ENCODE data around the gene BMPER. TPM values are rescaled to one million over a fixed set of nuclear protein-coding genes. Genes with fewer than 3 reads are reported as not detected.

Gene BMPER
- total and polyA plus RNA-seq, 2 of the 8 experiments (the other 6 are each of a cell fraction or from before 2014, with no cell fraction given) = 0.33 to 0.69 TPM

- TF ChIP-seq CBX5 (IDR thresholded peaks at IDR 0.05; ENCODE audit: low read depth, low read length) = no peak
- TF ChIP-seq SAP30 (IDR thresholded peaks at IDR 0.05; ENCODE audit: insufficient read depth, insufficient replicate concordance, low read length) = no peak
- no peak for TF ChIP-seq SIRT6 (IDR thresholded peaks at IDR 0.05; ENCODE audit: low read length)
- no peak for TF ChIP-seq TAF1 (IDR thresholded peaks at IDR 0.05; ENCODE audit: low read depth, low read length)
- TF ChIP-seq YY1 (IDR thresholded peaks at IDR 0.05; ENCODE audit: low read depth, low read length) = no peak
- no peak for TF ChIP-seq BRCA1 (IDR thresholded peaks at IDR 0.05; ENCODE audit: low read depth, low read length)
- TF ChIP-seq RXRA (IDR thresholded peaks at IDR 0.05; ENCODE audit: insufficient read depth, low read depth, low read length) = no peak
- TF ChIP-seq RAD21 (IDR thresholded peaks at IDR 0.05 in 1 of 2, conservative IDR thresholded peaks at IDR 0.05 in 1 of 2; ENCODE audit: low read depth in 2 of 2, low read length in 2 of 2) = no peak
- TF ChIP-seq TAF7 (optimal IDR thresholded peaks at IDR 0.05; ENCODE audit: borderline replicate concordance, low read depth, low read length) = no peak
Observed at GRCh38 chr7:33950047-33950714, 44.8 kb downstream of the BMPER start.

More at GRCh38 chr7:33950047-33950714, 44.8 kb downstream of the BMPER start:
- Histone ChIP-seq H3K23me2 (ENCODE audit: low read depth, low read length) (no peaks in the 10 kb centered on the region), H2AFZ (ENCODE audit: low read length) (no peak overlapping the region), H2BK15ac (ENCODE audit: low read length) (no peak overlapping the region), H4K5ac (ENCODE audit: insufficient read length, low read depth, low read length) (no peak overlapping the region), H4K91ac (replicated peaks; ENCODE audit: insufficient read length, low read length) (no peak overlapping the region), H3K79me1 (ENCODE audit: low read depth, low read length) (no peaks in the 10 kb centered on the region), H3K23ac (ENCODE audit: insufficient read length) (no peak overlapping the region), H3K4me1 (replicated peaks in 1 of 4; ENCODE audit: control insufficient read depth in 3 of 4, insufficient read depth in 4 of 4, low read length in 3 of 4) (no peaks in the 10 kb centered on the region), H2BK5ac (ENCODE audit: low read depth, low read length) (no peak overlapping the region), H3K56ac (replicated peaks; ENCODE audit: insufficient read length, low read depth, low read length) (no peak overlapping the region), H3K4me3 (ENCODE audit: extremely low read depth in 1 of 4, insufficient read depth in 2 of 4, low read depth in 3 of 4, low read length in 4 of 4) (no peak overlapping the region), H2AK5ac (ENCODE audit: low read depth, low read length) (no peak overlapping the region), H3K27ac (ENCODE audit: low read depth, low read length) (no peak overlapping the region), H3K14ac (ENCODE audit: insufficient read length) (no peak overlapping the region), H3K79me2 (ENCODE audit: control insufficient read depth in 1 of 2, insufficient read depth in 2 of 2, low read length in 2 of 2) (no peaks in the 10 kb centered on the region), H4K20me1 (replicated peaks in 1 of 2; ENCODE audit: control insufficient read depth in 1 of 2, insufficient read depth in 2 of 2, low read length in 2 of 2) (no peaks in the 10 kb centered on the region), H2BK20ac (ENCODE audit: low read length) (no peak overlapping the region), H3K36me3 (ENCODE audit: control insufficient read depth in 2 of 4, insufficient read depth in 4 of 4, low read length in 3 of 4) (no peaks in the 10 kb centered on the region), H3K18ac (ENCODE audit: extremely low read depth, low read length) (no peak overlapping the region), H3K9ac (replicated peaks in 1 of 4; ENCODE audit: extremely low read depth in 1 of 4, low read depth in 3 of 4, low read length in 3 of 4) (no peak overlapping the region), H3K27me3 (replicated peaks in 1 of 4; ENCODE audit: control insufficient read depth in 3 of 4, extremely low read depth in 1 of 4, insufficient read depth in 3 of 4, low read length in 3 of 4) (no peaks in the 10 kb centered on the region), H3K9me3 (ENCODE audit: insufficient read depth in 2 of 2, low read depth in 1 of 2, low read length in 1 of 2) (no peaks in the 10 kb centered on the region), H3K4me2 (ENCODE audit: insufficient read depth in 1 of 2, low read depth in 2 of 2, low read length in 2 of 2) (no peak overlapping the region), H2BK12ac (ENCODE audit: low read depth, low read length) (no peak overlapping the region), H2BK120ac (replicated peaks; ENCODE audit: low read depth, low read length) (no peak overlapping the region), H4K8ac (ENCODE audit: extremely low read depth, insufficient read depth, low read length) (no peak overlapping the region), H3K4ac (replicated peaks; ENCODE audit: insufficient read length, low read depth, low read length) (no peak overlapping the region)
- CTCF ChIA-PET (ENCODE audit: partially characterized antibody) = interaction anchor here (0.8 to 2.4 kb wide), 6 partner anchors 18 to 138 kb away, joined by 3 to 10 read pairs (median 6); no protein-coding TSS in a partner anchor
- POLR2A ChIA-PET (ENCODE audit: partially characterized antibody) = no interaction called here
- DNase-seq (ENCODE audit: low read depth in 1 of 2, low spot score in 2 of 2) (no peak), FAIRE-seq (no peak)
- 91% methylated on average over 5 of the region's 5 CpGs; no CpG with 5 or more reads in 1 of the 2 experiments for WGBS, 2 experiments (ENCODE audit: extremely low coverage in 1 of 2, insufficient coverage in 1 of 2, insufficient read length in 1 of 2, insufficient replicate concordance in 2 of 2, low coverage in 1 of 2, low lambda C conversion rate in 2 of 2, missing lambda C conversion rate in 1 of 2)

Data from H1 (cell line).